GM18867 (cell line): ENCODE results near the gene SLC9A3.

ENCODE experiments used
- ATAC-seq: cut with Tn5 transposase; IDR thresholded peaks from one replicate; pipeline ENCODE4 v1.9.1; 2021; ENCODE audit warnings: mild to moderate bottlenecking, moderate library complexity; ENCODE audit not compliant: unreplicated experiment

Gene SLC9A3

GRCh38 chr5:539469-540070 lies 15.3 kb upstream of the SLC9A3 start:
- no peak for ATAC-seq

- ATAC-seq = no peak
Measured at GRCh38 chr5:538801-539468, 14.7 kb upstream of the SLC9A3 start.

GRCh38 chr5:538271-538771 lies 14.1 kb upstream of the SLC9A3 start:
- ATAC-seq = no peak

GRCh38 chr5:537621-538071 lies 13.4 kb upstream of the SLC9A3 start:
- no peak for ATAC-seq

- no peak for ATAC-seq
Measured at GRCh38 chr5:537098-537497, 12.8 kb upstream of the SLC9A3 start.

- ATAC-seq = no peak
Measured at GRCh38 chr5:535846-536698, 11.8 kb upstream of the SLC9A3 start.

GRCh38 chr5:534743-535671 lies 10.8 kb upstream of the SLC9A3 start:
- no peak for ATAC-seq

GRCh38 chr5:533955-534742 lies 9.9 kb upstream of the SLC9A3 start:
- ATAC-seq = no peak

- ATAC-seq = no peak
Measured at GRCh38 chr5:533243-533954, 9.2 kb upstream of the SLC9A3 start.

GRCh38 chr5:532521-533242 lies 8.4 kb upstream of the SLC9A3 start:
- no peak for ATAC-seq

GRCh38 chr5:531749-532315 lies 7.6 kb upstream of the SLC9A3 start:
- no peak for ATAC-seq

- no peak for ATAC-seq
Measured at GRCh38 chr5:531101-531748, 7.0 kb upstream of the SLC9A3 start.

GRCh38 chr5:530001-530955 lies 6.0 kb upstream of the SLC9A3 start:
- no peak for ATAC-seq

GRCh38 chr5:528629-529511 lies 4.6 kb upstream of the SLC9A3 start:
- no peak for ATAC-seq
